GM12878 (cell line): ENCODE data around the gene EGF.

ENCODE experiments used
- ATF7 ChIP-seq: fragments of 450-650 bp; IDR thresholded peaks from 2 replicates; pipeline ENCODE4 v1.6.1; 2016; ENCODE audit warnings: low read depth, mild to moderate bottlenecking
- CBX3 ChIP-seq: fragments of 200-600 bp; sonication (generic); IDR thresholded peaks from 2 replicates; pipeline ENCODE4 v1.6.1; 2016; ENCODE audit warnings: low read depth, borderline replicate concordance
- CTCF ChIP-seq, 3 experiments: IDR thresholded peaks in 2 of 3; conservative IDR thresholded peaks in 1 of 3; 2 replicates each; pipeline ENCODE4 v1.5.1; 2011; ENCODE audit warnings: low read depth in 3 of 3, low read length in 3 of 3, mild to moderate bottlenecking in 3 of 3, control low read depth in 2 of 3, moderate library complexity in 2 of 3, inconsistent platforms in 1 of 3, mixed read lengths in 1 of 3; ENCODE audit not compliant: control insufficient read depth in 2 of 3, insufficient read depth in 1 of 3; ENCODE audit errors: extremely low read depth in 1 of 3
- ESRRA ChIP-seq: IDR thresholded peaks from 2 replicates; pipeline ENCODE4 v1.6.1; 2012; ENCODE audit warnings: mild to moderate bottlenecking, low read length, improper control_type of control experiment
- MEF2B ChIP-seq: fragments of 450-650 bp; IDR thresholded peaks from 2 replicates; pipeline ENCODE4 v1.6.1; 2018; ENCODE audit warnings: mild to moderate bottlenecking, moderate library complexity; ENCODE audit not compliant: partially characterized antibody, poor library complexity, severe bottlenecking
- PAX5 ChIP-seq: IDR thresholded peaks from 2 replicates; pipeline ENCODE4 v1.6.1; 2011; ENCODE audit warnings: low read depth, low read length, borderline replicate concordance
- POLR2A ChIP-seq: IDR thresholded peaks from 2 replicates; pipeline ENCODE4 v1.6.1; 2011; ENCODE audit warnings: low read depth, mild to moderate bottlenecking, low read length
- RAD21 ChIP-seq: IDR thresholded peaks from 2 replicates; pipeline ENCODE4 v1.6.1; 2011; ENCODE audit warnings: mild to moderate bottlenecking, low read depth, low read length, moderate library complexity; ENCODE audit not compliant: insufficient read depth
- RELA ChIP-seq: fragments of 450-650 bp; IDR thresholded peaks from 2 replicates; pipeline ENCODE4 v1.8.0; 2014; ENCODE audit warnings: borderline replicate concordance; ENCODE audit not compliant: partially characterized antibody
- TF ChIP-seq, protein P1 (sequence below): IDR thresholded peaks from 2 replicates; pipeline ENCODE4 v1.6.1; 2012; ENCODE audit warnings: low read depth, low read length, improper control_type of control experiment
- TF ChIP-seq, protein P2 (sequence below): fragments of 450-650 bp; IDR thresholded peaks from 2 replicates; pipeline ENCODE4 v1.6.1; 2017; ENCODE audit warnings: mild to moderate bottlenecking

DNA sequence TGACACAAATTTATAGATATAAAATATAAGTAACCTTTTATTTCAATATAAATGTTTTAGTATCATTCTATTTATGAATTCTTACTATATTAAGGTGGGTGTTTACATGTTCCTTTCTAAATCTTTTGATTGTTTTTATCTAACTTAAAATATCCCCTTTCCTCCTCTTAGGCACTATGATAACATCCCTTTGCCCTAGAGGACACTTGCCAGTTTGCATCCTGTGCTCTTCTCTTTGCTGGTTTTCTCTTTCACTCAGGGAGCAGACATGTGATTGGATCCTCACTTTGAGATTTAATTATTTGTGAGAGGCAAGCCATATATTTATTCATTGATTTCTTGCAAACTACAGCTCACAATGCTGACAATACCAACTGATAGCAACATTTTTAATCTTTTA, 48.5 kb upstream of the EGF start:
- TF ChIP-seq MEF2B (no peak), POLR2A (no peak), RAD21 (no peak), ATF7 (no peak), PAX5 (no peak), CTCF (IDR thresholded peaks at IDR 0.05 in 2 of 3, conservative IDR thresholded peaks at IDR 0.05 in 1 of 3; ENCODE audit: control insufficient read depth in 2 of 3, extremely low read depth in 1 of 3, insufficient read depth in 1 of 3, low read depth in 3 of 3, low read length in 3 of 3) (no peak), CBX3 (no peak), ESRRA (no peak), RELA (no peak)
- TF ChIP-seq, protein P1, sequence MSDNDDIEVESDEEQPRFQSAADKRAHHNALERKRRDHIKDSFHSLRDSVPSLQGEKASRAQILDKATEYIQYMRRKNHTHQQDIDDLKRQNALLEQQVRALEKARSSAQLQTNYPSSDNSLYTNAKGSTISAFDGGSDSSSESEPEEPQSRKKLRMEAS, result no peak
- TF ChIP-seq, protein P2, sequence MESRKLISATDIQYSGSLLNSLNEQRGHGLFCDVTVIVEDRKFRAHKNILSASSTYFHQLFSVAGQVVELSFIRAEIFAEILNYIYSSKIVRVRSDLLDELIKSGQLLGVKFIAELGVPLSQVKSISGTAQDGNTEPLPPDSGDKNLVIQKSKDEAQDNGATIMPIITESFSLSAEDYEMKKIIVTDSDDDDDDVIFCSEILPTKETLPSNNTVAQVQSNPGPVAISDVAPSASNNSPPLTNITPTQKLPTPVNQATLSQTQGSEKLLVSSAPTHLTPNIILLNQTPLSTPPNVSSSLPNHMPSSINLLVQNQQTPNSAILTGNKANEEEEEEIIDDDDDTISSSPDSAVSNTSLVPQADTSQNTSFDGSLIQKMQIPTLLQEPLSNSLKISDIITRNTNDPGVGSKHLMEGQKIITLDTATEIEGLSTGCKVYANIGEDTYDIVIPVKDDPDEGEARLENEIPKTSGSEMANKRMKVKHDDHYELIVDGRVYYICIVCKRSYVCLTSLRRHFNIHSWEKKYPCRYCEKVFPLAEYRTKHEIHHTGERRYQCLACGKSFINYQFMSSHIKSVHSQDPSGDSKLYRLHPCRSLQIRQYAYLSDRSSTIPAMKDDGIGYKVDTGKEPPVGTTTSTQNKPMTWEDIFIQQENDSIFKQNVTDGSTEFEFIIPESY, result no peak
